Measurements from ENCODE around the gene STAT1. TPM values are rescaled to one million over a fixed set of nuclear protein-coding genes. Genes with fewer than 3 reads are reported as not detected.

The STAT1 gene
- total and polyA plus RNA-seq, 9 of the 15 experiments (the other 6 are each of a cell fraction or from before 2014, with no cell fraction given), result 8.7 to 34.4 (median 26.8) TPM

GRCh38 chr2:191050640-191050987 lies 36.6 kb upstream of the STAT1 start:
- Histone ChIP-seq H3K27ac (ENCODE audit: extremely low read depth, low read depth, low read length) (no peak overlapping the region), H3K79me2 (ENCODE audit: control insufficient read depth, insufficient read depth, low read length) (no peaks in the 10 kb centered on the region), H3K36me3 (ENCODE audit: control insufficient read depth, insufficient read depth, low read length) (no peaks in the 10 kb centered on the region), H3K27me3 (ENCODE audit: control insufficient read depth in 2 of 2, insufficient read depth in 2 of 2, low read length in 2 of 2) (no peaks in the 10 kb centered on the region; a peak in 2 of 5 replicates), H2AFZ (ENCODE audit: low read depth, low read length) (no peak overlapping the region), H3K9me1 (ENCODE audit: control insufficient read depth, insufficient read depth, low read length) (no peaks in the 10 kb centered on the region), H3K4me1 (replicated peaks in 1 of 2; ENCODE audit: control insufficient read depth in 2 of 2, insufficient read depth in 2 of 2, low read length in 2 of 2) (no peaks in the 10 kb centered on the region), H3K4me3 (no peak overlapping the region), H3K9ac (ENCODE audit: insufficient read depth in 1 of 2, low read depth in 2 of 2, low read length in 2 of 2) (no peak overlapping the region), H4K20me1 (replicated peaks; ENCODE audit: control insufficient read depth, insufficient read depth, low read length) (no peaks in the 10 kb centered on the region), H3K4me2 (ENCODE audit: insufficient read depth, low read length) (no peak overlapping the region), H3K9me3 (replicated peaks; ENCODE audit: control insufficient read depth, insufficient read depth, low read depth, low read length) (no peaks in the 10 kb centered on the region)
- ChIA-PET CTCF (ENCODE audit: low intra/inter-chr PET ratio) (no interaction called here), POLR2A (interaction anchor here (1.4 kb wide), 2 partner anchors 12 to 15 kb away, joined by 4 to 6 read pairs; no protein-coding TSS in a partner anchor)
- WGBS (ENCODE audit: insufficient coverage, low coverage, missing lambda C conversion rate), result 0% methylated on average over 1 of the region's 1 CpG
- BruUV-seq (replicated peaks), result no TSS peak
- TF ChIP-seq, protein P1, sequence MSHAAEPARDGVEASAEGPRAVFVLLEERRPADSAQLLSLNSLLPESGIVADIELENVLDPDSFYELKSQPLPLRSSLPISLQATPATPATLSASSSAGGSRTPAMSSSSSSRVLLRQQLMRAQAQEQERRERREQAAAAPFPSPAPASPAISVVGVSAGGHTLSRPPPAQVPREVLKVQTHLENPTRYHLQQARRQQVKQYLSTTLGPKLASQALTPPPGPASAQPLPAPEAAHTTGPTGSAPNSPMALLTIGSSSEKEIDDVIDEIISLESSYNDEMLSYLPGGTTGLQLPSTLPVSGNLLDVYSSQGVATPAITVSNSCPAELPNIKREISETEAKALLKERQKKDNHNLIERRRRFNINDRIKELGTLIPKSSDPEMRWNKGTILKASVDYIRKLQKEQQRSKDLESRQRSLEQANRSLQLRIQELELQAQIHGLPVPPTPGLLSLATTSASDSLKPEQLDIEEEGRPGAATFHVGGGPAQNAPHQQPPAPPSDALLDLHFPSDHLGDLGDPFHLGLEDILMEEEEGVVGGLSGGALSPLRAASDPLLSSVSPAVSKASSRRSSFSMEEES (CRISPR knock-in tag; IDR thresholded peaks at IDR 0.05), result no peak
- TF ChIP-seq CREB1 (IDR thresholded peaks at IDR 0.05), result no peak
- no peak for TF ChIP-seq CREB1 (CRISPR knock-in tag; IDR thresholded peaks at IDR 0.05)
- TF ChIP-seq HEY1 (CRISPR knock-in tag; IDR thresholded peaks at IDR 0.05; ENCODE audit: borderline replicate concordance), result no peak
- no peak for TF ChIP-seq SUPT5H (IDR thresholded peaks at IDR 0.05)
- TF ChIP-seq, protein P2, sequence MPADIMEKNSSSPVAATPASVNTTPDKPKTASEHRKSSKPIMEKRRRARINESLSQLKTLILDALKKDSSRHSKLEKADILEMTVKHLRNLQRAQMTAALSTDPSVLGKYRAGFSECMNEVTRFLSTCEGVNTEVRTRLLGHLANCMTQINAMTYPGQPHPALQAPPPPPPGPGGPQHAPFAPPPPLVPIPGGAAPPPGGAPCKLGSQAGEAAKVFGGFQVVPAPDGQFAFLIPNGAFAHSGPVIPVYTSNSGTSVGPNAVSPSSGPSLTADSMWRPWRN (IDR thresholded peaks at IDR 0.05; ENCODE audit: low read depth), result no peak
- intact Hi-C loops (cut with micrococcal nuclease) (no loop called here), in situ Hi-C loops (cut with MboI) (no loop called here)
- DNase-seq (ENCODE audit: extremely low read depth in 1 of 4, low spot score in 3 of 4) (no peak), ATAC-seq (no peak), FAIRE-seq (no peak)

All from K562 (cell line).